T-helper 22 cell (primary cell): ENCODE results near the gene CASR.
A peak's percentile ranks its signal among the peaks of the same experiment; 100 is the strongest.

Source experiments
- DNase-seq: peaks from one replicate; pipeline ENCODE4 v3.0.0-alpha.2; 2020; ENCODE audit warnings: low read depth

CASR gene

GRCh38 chr3:122307094-122307687 is 123.7 kb downstream of the CASR start:
- no peak for DNase-seq

DNA sequence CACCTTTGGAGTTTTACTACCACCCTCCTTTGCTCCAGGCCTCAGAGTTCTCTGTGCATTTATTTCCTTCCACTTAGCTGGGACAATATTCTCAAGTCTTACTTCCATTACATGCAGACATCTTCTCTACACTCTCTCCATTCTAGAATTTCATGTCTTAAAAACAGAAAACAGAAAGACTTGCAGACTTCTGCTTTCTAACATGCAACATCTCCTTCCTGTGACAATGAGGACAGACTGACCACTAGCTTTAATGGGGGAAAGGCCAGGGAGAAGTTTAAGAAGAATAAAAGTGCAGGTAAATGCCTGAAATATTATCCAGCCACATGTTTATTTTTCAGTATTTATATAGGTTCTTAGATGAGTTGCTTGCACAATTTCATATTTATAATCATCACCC is 124.5 kb downstream of the CASR start:
- no peak for DNase-seq

DNA sequence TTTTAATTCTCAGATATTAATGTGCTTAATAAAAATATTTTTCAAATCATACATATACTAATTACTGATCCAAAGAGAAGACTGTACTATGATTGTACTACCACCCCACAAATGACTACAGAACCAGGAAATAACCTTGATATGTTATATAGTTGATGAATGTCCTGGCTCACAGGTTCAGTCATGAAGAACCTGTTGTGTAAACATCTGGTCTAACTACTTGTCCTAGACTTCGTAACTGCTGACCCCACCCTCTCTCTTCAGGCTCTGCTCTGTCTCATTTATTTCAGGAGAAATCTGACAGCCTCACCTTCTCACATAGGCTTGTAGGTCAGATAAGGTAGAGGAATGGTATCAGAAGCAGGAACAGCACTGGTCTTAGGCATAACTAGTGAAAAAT is 126.9 kb downstream of the CASR start:
- DNase-seq: no peak

- no peak for DNase-seq
Observed at GRCh38 chr3:122312826-122313225, 129.4 kb downstream of the CASR start.

DNA sequence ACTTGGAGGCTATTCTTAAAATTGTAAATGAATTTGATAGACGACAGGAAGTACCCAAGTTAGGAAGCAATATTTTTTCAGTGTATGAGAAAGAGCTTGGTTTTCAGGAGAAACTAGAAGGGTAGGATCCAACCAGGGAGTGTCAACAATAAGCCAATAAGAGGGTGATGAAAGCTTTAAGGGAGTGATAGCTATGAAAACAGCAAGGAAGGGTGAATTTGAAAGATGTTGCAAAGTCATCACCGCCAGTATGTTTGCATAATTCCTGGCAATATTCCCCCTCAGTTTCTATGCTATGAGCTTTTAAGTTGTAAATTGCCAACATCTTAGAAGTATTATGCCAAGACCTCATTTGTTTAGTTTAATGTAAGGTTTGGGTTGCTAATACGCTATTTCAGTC is 129.8 kb downstream of the CASR start:
- DNase-seq: no peak

DNA sequence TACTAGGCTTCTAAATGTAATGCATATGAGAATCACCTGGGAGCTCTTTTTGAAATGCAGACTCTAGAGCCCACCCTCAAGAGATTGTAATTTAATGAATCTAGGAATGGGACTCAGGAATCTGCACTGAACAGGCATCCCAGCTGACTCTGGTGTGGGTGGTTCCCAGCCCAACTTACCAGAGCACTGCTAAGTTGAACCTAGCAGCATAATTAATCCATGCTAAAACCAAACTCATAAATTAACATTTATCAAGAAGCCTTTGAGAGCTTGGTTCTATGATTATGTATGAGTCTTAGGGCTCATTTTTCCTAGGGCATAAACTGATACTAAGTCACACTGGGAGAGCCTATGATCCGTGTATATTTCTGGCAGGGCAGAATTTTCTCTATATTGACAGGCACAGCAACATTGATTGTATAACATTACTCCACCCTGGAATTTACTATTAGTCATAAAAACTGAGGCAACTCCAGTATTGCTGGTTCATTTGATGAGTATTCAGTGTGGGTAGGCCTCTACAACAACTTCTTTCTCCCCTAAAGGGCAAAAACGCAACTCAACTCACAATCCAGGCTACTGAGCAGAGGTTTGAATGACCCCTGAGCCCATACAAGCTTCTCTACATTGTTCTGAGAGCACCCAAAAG is 130.9 kb downstream of the CASR start:
- DNase-seq: no peak

DNA sequence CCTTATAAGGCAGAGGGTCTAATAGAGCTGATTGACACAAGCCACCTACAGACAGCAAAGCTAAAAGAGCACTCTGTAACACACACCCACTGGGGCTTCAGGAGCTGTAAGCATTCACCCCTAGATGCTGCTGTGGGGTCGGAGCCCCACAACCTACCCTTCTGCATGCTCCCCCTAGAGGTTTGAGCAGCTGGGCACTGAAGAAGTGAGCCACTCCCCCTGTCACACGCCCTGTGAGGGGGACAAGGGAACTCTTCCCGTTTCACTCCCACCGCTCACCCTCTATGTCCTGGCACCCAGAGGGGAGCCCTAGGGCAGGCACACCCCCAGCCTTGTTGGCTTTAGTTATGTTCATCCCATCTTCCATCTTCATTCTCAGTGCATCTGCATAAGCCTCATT is 132.2 kb downstream of the CASR start:
- no peak for DNase-seq

- no peak for DNase-seq
Observed at GRCh38 chr3:122316368-122316767, 132.9 kb downstream of the CASR start.

DNA sequence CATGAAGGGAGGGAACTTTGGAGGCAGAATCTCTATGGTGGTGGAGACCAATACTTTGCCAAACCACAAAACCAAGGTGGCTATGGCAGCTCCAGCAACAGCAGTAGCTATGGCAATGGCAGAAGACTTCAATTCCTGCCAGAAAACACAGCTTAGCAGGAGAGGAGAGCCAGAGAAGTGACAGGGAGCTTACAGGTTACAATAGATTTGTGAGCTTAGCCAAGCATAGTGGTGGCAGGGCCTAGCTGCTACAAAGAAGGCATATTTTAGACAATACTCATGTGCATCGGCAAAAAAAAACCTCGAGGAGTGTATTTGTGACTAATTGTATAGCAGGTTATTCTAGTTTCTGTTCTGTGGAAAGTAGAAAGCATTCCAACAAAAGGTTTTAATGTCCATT is 135.2 kb downstream of the CASR start:
- DNase-seq: no peak

- DNase-seq: peak; percentile 5
Observed at GRCh38 chr3:122322095-122323075, 138.9 kb downstream of the CASR start.

DNA sequence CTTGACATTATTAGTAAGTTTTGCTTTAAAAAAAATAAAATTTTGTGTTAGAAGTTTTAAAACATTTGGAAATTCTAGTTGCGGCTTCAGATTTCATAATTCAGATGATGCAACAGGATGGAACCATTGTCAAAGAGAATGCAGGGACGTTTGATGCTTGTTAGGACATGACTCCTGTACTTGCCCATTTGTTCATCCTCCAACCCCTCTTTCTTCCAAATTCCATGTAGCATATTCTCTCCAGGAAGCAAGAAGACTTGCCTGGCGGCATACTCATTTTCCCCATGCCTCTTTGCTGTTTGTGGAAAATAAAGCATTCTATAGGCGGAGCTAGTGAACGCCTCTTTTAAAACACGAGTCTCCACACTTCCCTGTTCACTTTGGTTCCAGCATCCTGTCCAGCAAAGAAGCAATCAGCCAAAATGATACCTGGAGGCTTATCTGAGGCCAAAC is 141.4 kb downstream of the CASR start, which contains the start of gene CSTA:
Gene CSTA (plus strand): TSS at position 378 of the 453 bp plus-strand sequence. CDS start 45 bp downstream, at position 423.
- no peak for DNase-seq

GRCh38 chr3:122325769-122326168 is 142.3 kb downstream of the CASR start:
- DNase-seq: no peak

GRCh38 chr3:122331886-122332285 is 148.4 kb downstream of the CASR start:
- DNase-seq: no peak

DNA sequence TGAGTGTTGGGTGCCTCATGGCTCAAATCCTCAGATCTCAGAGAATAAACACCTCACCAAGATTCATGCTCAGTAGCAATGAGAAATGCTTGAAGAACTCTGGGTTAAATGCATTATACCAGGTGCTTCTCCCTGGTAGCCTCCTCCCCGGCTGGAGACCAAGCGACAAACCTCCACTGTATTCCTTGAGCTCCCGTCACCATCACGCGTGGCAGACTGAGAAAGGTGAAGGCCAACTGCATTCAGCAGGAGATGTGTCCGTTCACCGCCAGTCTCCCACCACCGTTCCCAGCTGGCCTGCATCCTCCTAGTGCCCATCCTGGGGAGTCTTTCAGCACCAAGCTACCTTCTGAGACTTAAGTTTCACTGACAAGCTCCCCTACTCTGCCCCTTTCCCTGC is 149.1 kb downstream of the CASR start:
- DNase-seq: no peak
